Measurements from ENCODE around the gene SLC9A9. TPM values are rescaled to one million over a fixed set of nuclear protein-coding genes. Genes with fewer than 3 reads are reported as not detected.

SLC9A9 gene
- polyA plus RNA-seq, 1 donor (not counting 4 experiments of a cell fraction or from before 2014, with no cell fraction given) = 5.2 TPM

DNA sequence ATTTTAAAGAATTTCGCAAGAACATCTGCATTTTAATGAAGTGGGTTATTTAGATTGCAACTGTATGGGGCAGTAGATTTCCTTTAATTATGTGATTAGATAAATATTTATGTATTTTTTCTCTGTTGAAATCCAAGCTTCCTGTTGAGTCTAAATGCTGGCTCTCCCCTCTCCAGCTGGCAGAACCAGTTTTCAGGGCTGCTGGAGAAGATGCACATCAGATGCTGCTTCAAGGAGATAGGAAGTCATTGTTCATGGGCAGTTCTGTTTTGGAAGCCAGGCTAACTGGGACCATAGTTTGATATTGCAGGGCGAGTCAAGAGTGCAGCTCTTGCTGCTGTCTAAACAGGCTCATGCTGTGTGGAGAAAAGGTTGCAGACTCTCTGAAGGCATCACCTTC, 97.4 kb downstream of the SLC9A9 start:
- Histone ChIP-seq H3K79me2 (ENCODE audit: control insufficient read depth, insufficient read depth, low read length) (no peaks in the 10 kb centered on the region), H3K9me3 (ENCODE audit: control insufficient read depth, low read depth, low read length) (no peaks in the 10 kb centered on the region), H3K4me2 (ENCODE audit: control insufficient read depth, extremely low read depth, insufficient read depth, low read depth, low read length) (no peak overlapping the region), H3K9ac (ENCODE audit: control insufficient read depth, extremely low read depth, insufficient read depth, low read length) (no peak overlapping the region), H3K9me1 (ENCODE audit: control insufficient read depth, extremely low read depth, insufficient read depth, low read length) (no peaks in the 10 kb centered on the region), H3K27ac (ENCODE audit: control insufficient read depth, insufficient read depth, low read length) (no peak overlapping the region), H2AFZ (ENCODE audit: control insufficient read depth, low read length) (no peak overlapping the region), H3K27me3 (ENCODE audit: control insufficient read depth, extremely low read depth, insufficient read depth, low read length) (no peaks in the 10 kb centered on the region), H3K4me3 (ENCODE audit: control insufficient read depth in 2 of 3, extremely low read depth in 1 of 3, insufficient read depth in 2 of 3, low read depth in 1 of 3, low read length in 3 of 3) (no peak overlapping the region), H3K36me3 (ENCODE audit: control insufficient read depth in 2 of 2, extremely low read depth in 1 of 2, insufficient read depth in 2 of 2, low read length in 2 of 2) (no peaks in the 10 kb centered on the region), H4K20me1 (ENCODE audit: control insufficient read depth, extremely low read depth, insufficient read depth, low read length) (no peaks in the 10 kb centered on the region), H3K4me1 (ENCODE audit: control insufficient read depth, extremely low read depth, insufficient read depth, low read length) (no peaks in the 10 kb centered on the region)
- DNase-seq (ENCODE audit: low read depth, low spot score) (no peak), FAIRE-seq (no peak)
- TF ChIP-seq EZH2 (IDR thresholded peaks at IDR 0.05; ENCODE audit: low read length) = no peak
- TF ChIP-seq, protein P1, sequence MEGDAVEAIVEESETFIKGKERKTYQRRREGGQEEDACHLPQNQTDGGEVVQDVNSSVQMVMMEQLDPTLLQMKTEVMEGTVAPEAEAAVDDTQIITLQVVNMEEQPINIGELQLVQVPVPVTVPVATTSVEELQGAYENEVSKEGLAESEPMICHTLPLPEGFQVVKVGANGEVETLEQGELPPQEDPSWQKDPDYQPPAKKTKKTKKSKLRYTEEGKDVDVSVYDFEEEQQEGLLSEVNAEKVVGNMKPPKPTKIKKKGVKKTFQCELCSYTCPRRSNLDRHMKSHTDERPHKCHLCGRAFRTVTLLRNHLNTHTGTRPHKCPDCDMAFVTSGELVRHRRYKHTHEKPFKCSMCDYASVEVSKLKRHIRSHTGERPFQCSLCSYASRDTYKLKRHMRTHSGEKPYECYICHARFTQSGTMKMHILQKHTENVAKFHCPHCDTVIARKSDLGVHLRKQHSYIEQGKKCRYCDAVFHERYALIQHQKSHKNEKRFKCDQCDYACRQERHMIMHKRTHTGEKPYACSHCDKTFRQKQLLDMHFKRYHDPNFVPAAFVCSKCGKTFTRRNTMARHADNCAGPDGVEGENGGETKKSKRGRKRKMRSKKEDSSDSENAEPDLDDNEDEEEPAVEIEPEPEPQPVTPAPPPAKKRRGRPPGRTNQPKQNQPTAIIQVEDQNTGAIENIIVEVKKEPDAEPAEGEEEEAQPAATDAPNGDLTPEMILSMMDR (optimal IDR thresholded peaks at IDR 0.05 in 1 of 3, IDR thresholded peaks at IDR 0.05 in 1 of 3, conservative IDR thresholded peaks at IDR 0.05 in 1 of 3; ENCODE audit: extremely low read depth in 1 of 3, insufficient read depth in 2 of 3, low read length in 3 of 3) = no peak
- dilution Hi-C loops (cut with MboI; ENCODE audit: extremely low pct_ligation_motif_present, low sequenced_read_pairs) = no loop called here

DNA sequence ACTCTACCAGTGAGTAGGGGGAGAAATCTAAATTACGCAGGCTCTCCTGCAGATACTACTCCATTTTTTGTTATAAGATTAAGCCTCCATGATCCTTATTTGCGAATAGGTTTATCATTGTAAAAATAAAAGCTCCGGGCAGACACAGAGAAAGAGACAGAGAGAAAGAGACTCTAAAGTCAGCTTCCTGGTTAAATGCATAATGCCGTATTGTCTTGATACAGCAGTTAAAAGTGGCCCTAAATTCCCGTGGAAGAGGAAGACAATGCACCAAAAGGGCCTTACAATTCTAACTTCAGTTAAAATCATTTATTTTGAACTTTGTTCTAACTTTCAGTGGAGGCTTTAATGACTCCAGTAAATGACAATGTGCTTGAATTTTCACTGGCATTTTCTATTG, 98.3 kb downstream of the SLC9A9 start:
- DNase-seq (ENCODE audit: low read depth, low spot score) = no peak
- H3K79me2 ChIP-seq (ENCODE audit: control insufficient read depth, insufficient read depth, low read length) = no peaks in the 10 kb centered on the region
- H3K4me3 ChIP-seq (ENCODE audit: control insufficient read depth in 2 of 3, extremely low read depth in 1 of 3, insufficient read depth in 2 of 3, low read depth in 1 of 3, low read length in 3 of 3) = no peak overlapping the region
- H3K9me1 ChIP-seq (ENCODE audit: control insufficient read depth, extremely low read depth, insufficient read depth, low read length) = no peaks in the 10 kb centered on the region
- no peak overlapping the region for H3K9ac ChIP-seq (ENCODE audit: control insufficient read depth, extremely low read depth, insufficient read depth, low read length)
- H4K20me1 ChIP-seq (ENCODE audit: control insufficient read depth, extremely low read depth, insufficient read depth, low read length) = no peaks in the 10 kb centered on the region
- no peak overlapping the region for H2AFZ ChIP-seq (ENCODE audit: control insufficient read depth, low read length)
- H3K27ac ChIP-seq (ENCODE audit: control insufficient read depth, insufficient read depth, low read length) = no peak overlapping the region
- dilution Hi-C loops (cut with MboI; ENCODE audit: extremely low pct_ligation_motif_present, low sequenced_read_pairs) = no loop called here
- no peak overlapping the region for H3K4me2 ChIP-seq (ENCODE audit: control insufficient read depth, extremely low read depth, insufficient read depth, low read depth, low read length)
- FAIRE-seq = no peak
- H3K36me3 ChIP-seq (ENCODE audit: control insufficient read depth in 2 of 2, extremely low read depth in 1 of 2, insufficient read depth in 2 of 2, low read length in 2 of 2) = no peaks in the 10 kb centered on the region
- TF ChIP-seq, protein P1 (optimal IDR thresholded peaks at IDR 0.05 in 1 of 3, IDR thresholded peaks at IDR 0.05 in 1 of 3, conservative IDR thresholded peaks at IDR 0.05 in 1 of 3; ENCODE audit: extremely low read depth in 1 of 3, insufficient read depth in 2 of 3, low read length in 3 of 3) = no peak
- no peaks in the 10 kb centered on the region for H3K4me1 ChIP-seq (ENCODE audit: control insufficient read depth, extremely low read depth, insufficient read depth, low read length)
- no peaks in the 10 kb centered on the region for H3K27me3 ChIP-seq (ENCODE audit: control insufficient read depth, extremely low read depth, insufficient read depth, low read length)
- no peaks in the 10 kb centered on the region for H3K9me3 ChIP-seq (ENCODE audit: control insufficient read depth, low read depth, low read length)

Measured in keratinocyte (primary cell).